Stimulated activated CD8-positive, alpha-beta memory T cell treated with anti-CD3 and anti-CD28 coated beads, Interleukin-7, amount 100 ng/mL, for 4 hours (primary cell): Measurements from ENCODE around the gene PDE4B.
"Not testable (repeated sequence)": the region's sequence is repeated elsewhere in the genome, so short reads cannot be mapped to it uniquely, and the experiment has no call there.

Experiments
- DNase-seq, 2 donors: peaks; one replicate each; pipeline ENCODE4 v3.0.0-alpha.2; 2020; ENCODE audit warnings: low read depth in 2 of 2

PDE4B gene

DNA sequence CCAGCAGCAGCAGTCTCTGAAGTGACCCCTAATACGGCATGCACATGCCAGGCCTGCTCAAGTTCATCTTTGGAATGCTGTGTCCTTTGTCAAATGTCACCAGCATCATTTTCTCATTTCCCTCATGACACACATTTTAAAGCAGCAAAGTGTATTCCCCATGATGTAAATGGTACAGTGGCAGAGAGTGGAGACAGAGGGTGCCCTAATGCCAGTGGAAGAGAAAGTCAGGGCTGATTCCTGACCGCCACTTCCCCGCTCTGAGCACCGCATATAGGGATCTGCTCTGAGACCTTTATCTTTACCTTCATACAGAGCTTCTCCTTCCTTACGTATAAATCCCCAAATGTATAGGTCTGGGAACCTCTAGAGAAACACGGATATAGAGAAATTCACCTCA is 518.9 kb downstream of the PDE4B start:
- no peak for DNase-seq

DNA sequence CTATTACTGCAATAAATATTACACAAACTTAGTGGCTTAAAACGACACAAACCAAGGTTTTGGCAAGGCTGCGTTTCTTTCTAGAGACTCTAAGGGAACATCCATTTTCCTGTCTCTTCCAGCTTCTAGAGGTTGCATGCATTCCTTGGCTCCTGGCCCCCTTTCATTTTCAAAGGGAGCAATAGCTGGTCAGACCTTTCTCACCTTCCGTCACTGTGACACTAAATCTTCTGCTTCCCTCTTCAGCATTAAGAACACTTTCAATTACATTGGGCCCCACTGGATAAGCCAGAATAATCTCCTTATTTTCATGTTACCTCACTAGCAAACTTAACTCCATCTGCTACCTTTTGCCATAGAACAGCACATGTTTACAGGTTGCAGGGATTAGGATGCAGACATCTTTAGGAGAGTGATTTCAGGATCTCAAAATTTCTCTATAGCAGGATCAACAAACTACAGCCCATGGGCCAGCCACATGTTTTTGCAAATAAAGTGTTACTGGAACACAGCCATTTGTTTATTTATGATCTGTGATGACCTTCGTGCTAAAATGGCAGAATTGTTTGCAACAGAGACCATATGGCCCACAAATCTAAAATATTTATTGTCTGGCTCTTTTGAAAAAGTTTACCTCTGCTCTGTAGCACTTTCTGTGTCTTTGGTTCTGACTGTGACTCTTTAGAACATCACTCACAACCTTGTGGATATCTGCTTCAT is 519.7 kb downstream of the PDE4B start:
- DNase-seq = no peak

DNA sequence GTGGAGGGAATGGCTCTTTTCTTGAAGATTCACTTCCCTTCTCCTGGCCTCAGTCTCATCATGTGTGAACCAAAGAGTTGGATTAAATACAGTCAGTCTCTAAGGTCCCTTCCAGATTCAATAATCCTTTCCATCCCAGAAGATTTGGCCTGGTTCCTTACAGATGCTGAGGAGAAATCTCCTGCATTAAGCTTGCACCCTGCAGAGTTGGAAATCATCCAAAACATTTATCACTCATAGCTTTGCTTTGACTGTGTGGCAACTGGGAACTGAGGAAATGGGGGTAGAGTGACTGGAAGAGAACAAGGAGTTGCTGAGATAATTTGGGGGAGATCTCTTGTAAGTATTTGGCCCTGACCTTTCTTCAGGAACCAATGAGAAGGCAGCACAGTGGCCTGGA is 520.7 kb downstream of the PDE4B start:
- no peak for DNase-seq

DNA sequence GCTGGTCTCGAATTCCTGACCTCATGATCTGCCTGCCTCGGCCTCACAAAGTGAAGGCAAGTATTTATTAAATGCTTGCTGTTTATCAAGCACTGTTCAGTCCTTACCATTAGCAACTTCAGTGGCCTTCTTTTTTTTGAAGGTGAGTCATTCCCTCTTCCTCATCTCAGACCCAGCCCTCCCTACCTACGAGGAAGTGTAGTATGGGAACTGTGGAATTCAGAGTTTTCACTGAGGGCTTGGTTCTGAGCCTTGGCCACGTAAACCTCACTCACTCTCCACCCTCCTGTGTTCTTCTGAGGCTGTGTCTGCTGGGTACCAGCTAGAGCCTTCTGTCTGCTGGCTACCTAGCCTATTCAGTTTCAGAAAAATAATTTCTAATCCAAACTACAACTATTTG is 523.0 kb downstream of the PDE4B start:
- DNase-seq = no peak

DNA sequence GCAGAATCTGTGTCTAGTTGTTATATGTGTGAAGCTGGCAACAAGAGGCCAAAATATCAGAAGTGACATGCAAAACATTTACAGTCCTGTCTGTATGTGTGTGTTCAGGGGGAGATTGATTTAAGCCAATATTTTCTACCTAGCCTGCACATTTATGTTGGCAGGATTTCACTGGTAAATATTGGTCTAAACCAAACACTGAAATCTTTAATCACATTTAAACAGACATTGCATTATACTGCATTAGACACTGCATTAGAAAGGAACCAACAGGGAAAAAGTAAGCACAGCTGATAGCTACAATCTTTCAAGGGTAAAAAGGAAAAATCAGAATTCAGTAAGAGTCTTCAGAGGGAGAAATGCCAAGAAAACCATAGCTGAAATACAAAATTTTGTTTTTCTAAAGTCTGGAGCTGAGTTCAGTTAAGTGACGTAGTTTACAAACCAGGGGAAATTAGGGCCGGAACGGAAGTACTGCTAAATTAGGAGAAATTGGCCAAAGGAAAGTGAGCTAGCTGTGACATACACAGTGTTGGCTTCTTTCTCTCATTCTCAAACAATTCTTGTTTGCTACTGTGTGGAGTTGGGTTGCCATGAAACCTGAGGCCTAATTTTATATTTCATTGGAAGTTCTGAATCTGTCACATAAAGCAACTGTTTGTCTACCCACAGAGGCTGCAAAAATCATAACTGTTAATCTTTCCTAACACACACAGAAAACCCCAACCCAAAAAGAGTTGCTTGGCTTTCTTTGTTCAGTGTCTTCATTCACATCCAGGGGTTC is 524.0 kb downstream of the PDE4B start:
- DNase-seq = no peak

DNA sequence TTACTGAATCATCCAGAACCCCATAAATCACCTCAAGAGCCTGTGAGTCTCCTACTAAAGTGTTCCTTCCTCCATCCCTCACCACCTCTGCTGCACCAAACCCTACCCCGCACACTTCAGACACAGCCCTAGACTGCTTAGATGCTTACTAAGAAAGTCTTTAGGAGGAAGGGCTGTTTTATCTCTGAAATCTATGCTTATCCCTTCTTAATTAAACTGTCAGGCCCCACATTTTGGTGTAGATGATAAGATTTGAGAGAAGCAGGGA is 524.5 kb downstream of the PDE4B start:
- DNase-seq = no peak

DNA sequence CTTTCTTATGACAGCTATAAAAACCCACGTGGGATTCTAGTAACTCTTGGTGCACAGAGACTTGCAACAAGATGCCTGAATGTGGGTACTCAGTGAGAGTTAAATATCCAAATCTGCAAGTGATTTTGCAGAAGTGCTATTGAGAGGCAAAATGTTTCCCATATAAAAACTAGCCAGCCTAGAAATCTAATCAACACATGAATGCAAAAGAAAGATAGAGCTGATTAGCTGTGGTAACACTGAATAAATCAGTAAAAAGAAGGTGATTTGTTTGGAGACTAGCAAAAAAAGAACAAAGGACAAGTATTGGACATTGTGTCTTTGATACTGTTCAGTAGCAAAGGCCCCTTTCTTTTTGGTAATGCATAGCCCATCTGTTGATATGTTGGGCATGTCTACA is 527.5 kb downstream of the PDE4B start:
- no peak for DNase-seq

DNA sequence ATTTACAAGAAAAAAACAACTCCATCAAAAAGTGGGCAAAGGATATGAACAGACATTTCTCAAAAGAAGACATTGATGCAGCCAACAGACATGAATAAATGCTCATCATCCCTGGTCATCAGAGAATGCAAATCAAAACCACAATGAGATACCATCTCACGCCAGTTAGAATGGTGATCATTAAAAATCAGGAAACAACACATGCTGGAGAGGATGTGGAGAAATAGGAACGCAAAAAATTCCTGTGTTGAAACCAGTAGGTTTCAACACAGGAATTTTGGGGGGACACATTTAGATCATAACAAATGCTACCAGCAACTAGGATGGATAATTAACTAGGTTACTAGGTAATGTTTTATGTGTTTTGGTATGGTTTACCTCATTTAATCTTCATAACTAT is 529.8 kb downstream of the PDE4B start:
- DNase-seq = not testable (repeated sequence)

DNA sequence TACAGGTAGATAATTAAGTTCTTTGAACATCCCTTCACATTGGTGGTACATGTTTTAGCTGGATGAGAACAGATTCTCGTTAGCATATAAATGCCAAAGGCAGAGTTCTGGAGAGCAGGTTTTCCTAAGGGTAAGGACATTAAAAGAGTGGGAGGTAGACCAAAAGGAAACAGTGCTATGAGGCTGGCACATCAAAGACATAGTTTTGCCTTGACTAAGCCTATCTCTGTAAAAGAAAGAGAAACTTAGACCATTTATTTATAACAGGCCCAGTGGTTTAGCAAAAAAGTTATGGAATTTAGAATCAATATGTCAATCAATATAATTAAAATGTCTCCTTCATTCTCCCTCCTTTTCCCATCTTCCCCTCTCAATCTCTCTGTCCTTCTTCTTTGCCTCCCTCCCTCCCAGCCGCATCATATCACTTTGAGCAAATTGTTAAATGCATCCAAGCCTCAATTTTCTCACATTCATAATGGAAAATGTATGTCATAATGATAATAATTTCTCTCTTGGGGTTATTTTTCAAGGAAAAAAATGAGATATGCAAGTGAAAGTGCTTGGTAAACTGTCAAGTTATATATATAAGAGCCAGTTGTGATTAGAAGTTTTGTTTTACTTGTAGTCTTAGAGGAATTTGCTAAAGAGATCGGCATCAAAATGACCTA is 531.4 kb downstream of the PDE4B start:
- DNase-seq = no peak

DNA sequence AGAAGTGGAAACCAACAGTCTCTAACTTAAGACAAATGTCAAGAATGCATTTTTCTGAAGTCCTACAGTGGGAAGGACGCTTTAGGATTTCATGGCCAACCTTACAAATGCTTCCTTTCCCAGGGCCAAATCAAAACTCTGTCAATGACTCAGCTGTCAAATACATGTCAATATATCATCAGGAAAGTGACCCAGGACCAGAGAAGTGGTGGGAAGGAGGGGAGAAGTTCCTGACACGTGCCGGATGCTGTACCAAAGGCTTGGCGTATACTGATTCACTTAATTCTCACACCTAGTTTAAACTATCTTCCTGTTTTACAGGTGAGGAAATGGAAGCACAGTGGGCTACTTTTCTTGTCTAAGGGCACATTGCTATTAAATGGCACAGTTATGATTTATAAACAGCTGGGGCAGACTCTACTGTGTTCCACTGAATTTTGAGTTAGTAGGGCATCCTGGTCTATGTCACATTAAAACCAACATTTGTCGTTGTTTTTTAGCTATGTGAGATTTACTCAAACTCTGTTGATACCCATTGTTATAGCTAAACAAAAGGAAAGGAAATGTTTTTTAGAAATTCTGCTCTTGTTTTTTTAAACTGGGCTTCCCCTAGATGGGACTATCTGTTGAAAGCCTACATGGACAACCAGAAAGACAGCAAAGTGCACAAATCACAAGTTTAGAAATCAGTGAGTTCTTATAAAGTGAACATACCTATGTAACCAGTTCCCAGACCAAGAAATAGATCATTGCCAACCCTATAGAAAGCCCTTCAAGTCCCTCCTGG is 533.1 kb downstream of the PDE4B start:
- no peak for DNase-seq

DNA sequence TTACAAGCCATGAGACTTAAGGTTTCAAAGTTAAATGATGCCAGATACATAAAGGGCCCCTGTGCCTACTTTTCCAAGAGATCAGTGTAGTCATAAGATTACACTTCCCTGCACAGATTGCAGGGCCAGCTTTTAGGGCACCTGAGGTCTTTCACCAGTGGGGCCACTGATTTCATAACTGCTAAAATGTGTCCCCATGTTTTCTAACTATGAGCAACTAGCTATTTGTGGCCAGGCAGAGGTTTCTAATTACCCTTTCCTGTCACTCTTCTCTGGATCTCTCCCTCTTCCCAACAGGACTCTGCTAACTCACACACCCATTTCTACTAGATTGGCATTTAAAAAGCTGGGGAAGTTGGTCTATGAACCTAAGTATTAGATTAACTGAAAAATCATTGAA is 534.2 kb downstream of the PDE4B start:
- DNase-seq = no peak

DNA sequence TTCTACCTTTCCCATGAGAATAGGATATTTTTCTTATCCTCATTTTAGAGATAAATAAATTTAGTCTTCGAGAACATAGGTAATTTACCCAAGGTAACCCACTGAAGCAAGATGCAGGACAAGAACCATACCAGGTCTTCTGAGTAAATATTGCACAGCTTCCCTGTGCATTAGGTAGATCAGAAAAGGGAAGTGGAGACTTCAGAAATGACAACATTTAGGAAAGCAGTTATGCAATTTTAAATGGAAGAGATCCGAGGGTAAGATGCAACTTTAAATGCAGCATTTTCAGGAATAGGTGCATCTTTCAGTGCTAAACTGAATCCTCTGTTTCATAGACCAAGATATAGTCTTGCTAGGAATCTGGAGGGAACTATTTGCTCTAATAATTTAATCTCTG is 534.9 kb downstream of the PDE4B start:
- DNase-seq = no peak

DNA sequence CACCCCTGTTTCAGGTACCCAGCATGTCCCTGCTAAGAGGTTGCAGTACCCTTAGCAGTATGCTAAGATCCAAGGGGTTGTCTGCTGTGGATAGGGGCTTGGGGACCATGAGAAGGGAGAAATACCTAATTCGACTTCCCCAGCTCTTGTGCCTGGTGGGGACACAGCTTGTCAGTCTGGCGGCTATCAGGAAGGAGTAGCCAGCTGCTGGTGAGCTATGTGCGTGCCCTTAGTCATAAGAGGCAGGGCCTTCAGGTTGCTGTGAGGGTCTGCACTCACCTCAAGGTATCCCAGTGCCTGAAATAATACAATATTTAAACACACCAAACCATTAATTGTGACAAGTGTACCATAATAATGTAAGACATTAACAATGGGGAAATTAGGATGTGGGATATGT is 536.2 kb downstream of the PDE4B start:
- no peak for DNase-seq

DNA sequence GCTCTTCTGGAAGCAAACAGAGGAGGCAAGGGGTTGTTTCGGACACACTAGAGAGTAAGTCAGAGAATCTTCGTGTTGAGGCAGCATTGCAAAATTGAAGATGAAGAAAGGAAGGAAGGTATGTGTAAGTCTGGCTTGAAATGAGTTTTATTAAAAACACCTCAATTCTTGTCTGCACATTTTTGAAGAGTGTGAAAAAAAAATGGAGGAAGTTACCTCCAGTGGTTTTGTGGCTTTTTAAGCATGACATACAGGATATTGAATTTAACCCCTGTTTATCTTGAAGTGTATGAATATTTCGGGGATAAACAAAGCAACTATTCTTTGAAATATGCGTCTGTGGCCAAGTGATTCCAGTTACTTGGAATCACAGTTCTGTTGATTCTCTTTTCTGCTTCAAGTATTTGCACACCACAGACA is 538.0 kb downstream of the PDE4B start:
- DNase-seq = no peak

DNA sequence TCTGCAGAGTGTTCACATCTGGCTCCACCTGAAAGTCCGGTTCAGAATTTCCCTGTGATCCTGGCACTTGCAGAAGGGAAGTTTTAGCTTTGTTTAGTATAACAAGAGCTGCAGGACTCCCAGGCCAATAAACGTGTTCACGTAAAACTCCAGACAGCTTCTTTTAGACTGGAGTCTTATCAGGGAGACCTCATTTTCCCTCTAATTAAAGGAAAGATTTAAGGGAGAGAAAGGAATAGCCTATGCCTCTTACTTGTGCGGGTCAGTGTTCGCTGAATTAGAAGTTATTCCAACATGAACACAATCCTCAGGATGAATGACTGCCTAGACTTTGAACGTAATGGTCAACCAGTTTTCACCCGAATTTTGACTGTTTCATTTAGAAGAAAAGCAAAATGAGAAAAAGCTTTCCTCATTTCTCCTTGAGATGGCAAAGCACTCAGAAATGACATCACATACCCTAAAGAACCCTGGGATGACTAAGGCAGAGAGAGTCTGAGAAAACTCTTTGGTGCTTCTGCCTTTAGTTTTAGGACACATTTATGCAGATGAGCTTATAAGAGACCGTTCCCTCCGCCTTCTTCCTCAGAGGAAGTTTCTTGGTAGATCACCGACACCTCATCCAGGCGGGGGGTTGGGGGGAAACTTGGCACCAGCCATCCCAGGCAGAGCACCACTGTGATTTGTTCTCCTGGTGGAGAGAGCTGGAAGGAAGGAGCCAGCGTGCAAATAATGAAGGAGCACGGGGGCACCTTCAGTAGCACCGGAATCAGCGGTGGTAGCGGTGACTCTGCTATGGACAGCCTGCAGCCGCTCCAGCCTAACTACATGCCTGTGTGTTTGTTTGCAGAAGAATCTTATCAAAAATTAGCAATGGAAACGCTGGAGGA is 539.2 kb downstream of the PDE4B start:
- peak in 1 of 2 donors; percentile 30 for DNase-seq

DNA sequence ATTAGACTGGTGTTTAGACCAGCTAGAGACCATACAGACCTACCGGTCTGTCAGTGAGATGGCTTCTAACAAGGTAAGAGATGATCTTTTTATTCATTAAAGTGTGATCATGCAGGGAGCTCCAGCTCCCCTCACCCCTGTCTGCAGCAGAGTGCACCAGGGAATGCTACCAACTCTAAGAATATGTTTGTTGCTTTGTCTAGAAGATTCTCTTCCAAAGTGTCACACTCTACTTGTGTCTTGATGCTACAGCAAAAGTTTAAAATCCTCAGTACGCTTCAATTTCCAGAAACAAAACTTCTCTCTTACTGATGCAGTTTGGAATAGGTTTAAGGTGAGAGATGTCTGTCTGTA is 539.8 kb downstream of the PDE4B start:
- DNase-seq = no peak

DNA sequence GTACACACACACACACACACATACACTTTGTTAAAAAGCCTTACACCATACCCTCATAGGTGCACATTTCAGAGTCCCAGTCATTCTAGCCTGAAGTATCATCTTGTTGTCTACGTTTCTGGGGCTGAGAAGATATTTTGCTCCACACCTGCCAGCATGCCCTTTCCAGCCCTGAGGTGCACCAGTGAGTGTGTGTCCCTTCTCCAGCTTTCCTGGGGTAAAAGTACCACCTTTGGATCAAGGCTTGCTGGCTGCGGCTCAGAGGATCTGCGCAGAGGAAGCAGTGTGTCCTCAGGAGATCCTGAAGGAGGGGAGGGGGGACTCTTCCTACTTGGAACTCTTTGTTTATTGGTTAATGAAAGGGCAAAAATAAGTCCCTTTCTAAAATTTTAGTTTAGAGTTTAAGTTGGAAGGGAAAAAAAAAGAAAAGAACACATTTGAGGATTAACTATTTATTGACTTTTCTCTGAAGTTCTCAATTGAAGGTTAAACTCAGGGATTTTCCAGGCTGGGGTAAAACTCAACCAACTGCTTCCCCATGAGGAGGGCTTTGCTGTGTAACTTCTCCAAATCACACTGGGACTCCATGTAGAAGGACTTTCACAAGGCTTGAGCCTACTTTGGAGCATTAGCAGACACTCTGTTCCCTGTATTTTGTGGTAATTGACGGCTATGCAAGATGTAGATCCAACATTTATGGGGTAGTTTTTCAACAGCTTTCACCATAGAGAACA is 540.9 kb downstream of the PDE4B start:
- DNase-seq = no peak

DNA sequence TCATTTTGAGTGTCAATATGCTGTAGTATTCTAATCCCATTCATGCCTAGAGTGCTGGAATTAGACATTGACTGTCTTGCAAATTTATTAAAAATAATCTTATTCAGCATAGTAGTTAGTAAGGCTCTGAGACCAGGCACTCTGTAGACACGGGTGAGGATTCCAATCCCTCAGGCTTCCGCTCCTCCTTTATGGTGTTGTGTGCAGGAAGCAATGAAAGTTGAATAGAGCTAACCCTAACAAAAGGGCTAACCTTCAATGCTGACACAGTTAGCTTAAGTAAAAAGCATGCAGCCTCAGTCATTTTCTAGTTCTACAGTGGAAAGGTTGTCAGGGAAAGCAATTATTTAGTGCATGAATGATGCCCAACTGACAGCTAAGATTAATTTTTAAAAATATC is 541.6 kb downstream of the PDE4B start:
- DNase-seq = no peak

DNA sequence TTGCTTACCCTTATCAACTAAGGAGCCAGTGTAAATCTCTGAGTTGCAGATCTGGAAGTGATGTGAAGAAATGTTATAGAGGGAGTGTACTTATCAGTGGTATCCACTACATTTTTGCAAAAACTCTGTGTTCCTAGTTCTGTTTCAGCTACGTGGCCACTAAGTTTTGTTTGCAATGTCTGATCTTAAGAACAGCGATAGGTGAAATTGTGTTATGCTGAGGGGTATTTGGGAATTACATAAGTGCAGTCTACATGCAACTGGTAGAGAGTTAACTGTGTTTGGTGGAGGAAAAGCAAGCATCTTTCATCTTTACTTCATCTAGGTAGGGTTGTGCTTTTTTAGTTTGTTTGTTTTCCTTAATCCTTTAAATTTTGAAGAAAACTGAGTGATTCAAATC is 542.4 kb downstream of the PDE4B start:
- no peak for DNase-seq

DNA sequence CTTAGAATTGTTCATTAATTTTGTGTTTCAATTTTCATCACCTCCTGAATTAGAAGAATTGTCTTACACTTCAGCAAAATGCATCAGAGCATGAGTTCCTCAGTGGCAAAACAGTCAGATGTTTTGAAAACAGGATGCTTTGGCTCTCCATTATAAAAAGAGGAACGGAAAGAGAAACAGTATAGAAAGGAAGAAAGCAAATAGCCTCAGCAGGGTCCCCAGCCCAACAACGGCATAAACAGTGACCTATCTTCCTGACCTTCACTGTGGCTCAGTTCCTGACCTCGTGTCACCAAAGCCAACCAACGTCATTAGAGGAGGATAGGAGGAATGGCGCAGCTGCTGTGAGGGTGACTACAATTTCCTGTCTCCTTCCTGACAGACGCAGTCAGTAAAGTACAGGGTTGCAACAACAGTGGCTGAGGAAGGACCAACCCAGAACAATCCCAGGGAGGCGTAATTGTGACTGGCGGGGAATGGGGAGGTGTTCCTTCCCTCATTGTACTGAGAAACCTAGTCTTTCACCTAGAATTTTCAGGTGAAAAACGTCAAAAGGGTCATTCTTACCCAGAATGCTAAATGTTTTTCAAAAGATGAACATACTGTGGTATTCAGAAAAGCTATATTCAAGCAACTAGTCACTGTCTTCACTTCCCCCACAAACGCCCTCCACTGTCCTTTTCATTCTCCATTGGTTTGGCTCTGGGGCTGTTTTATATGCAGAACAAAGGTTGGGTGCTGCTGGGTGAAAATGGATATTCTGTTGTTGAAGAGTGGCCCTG is 543.4 kb downstream of the PDE4B start:
- peak; percentile 51 to 57 for DNase-seq
